ENCODE measurements around the gene OMP. TPM values are rescaled to one million over a fixed set of nuclear protein-coding genes. Genes with fewer than 3 reads are reported as not detected.

OMP gene, protein sequence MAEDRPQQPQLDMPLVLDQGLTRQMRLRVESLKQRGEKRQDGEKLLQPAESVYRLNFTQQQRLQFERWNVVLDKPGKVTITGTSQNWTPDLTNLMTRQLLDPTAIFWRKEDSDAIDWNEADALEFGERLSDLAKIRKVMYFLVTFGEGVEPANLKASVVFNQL
- 0.72 TPM in 1 of 2 replicates, not detected in the other for total RNA-seq

DNA sequence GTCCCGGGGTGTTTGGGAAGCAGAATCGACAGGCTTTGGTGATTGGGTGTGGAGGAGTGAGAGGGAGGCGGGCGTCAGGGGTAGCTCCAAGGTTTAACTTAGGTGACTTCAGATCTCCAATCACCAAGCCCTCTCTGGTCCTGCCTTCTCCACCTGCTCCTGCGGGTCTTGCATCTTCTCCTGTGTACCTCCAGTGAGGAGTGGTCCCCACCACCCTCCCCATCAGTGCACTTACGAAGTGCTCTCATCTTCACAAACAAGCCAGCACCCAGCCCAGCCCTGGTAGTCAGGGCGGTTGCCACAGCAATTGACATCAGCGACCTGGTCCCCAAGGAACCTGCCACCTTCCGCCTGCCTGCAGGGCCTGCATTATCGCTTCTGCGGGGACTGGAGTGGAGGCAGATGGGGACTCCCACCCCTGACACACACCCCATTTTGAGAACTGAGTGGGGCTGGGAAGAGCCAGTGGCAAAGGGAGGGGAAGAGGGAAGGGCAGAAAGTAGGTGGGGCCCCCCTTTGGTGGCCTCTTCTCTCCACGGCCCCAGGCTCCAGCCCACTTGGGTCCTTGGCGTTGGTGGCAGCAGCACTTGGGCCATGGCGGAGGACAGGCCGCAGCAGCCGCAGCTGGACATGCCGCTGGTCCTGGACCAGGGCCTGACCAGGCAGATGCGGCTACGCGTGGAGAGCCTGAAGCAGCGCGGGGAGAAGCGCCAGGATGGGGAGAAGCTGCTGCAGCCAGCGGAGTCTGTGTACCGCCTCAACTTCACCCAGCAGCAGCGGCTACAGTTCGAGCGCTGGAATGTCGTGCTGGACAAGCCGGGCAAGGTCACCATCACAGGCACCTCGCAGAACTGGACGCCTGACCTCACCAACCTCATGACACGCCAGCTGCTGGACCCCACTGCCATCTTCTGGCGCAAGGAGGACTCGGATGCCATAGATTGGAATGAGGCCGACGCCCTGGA is at the start of gene OMP:
TSS of gene OMP (plus strand) at position 595 of the 965 bp plus-strand sequence. CDS start at position 595, 0 bp downstream.

DNA sequence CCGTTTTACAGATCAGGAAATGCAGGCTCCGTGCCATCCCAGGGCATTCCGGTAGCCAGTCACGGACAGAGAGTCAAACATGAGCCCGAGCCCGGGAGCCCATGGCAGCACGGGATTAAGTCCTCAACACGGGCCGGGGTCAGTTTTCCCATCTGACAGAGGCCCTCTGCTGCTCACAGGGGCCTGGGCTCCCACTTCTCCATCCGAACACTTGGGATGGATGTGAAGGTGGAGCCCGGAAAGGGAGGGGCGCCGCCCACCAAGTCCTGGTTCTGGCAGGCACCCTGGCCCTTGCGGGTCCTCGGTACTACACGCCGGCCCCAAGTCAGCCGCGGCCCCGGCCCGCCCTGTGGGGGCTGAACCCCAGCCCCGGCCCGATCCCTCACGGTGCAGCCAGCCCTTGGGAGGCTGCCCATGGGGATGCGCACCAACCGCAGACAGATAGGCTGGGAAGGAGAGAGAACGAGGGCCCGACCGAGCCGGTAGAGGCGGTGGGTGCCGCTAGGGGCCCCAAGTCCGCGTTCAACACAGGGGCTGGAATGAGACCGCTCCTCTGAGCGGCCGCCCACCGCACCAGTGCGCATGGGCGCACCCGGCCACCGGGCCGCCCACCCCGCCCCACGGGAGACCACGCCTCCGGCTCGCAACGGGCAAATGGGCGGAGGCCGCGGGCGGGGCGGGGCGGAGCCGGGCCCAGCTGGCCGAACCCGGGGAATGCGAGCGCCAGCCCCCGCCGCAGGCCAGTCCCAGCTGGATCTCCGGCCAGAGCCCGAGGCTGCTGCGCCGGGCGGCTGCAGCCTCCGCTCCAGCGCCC is 36.2 kb upstream of the OMP start, which contains the start of gene CAPN5:
TSS of gene CAPN5 (plus strand) at position 743 of the 814 bp plus-strand sequence. CDS start 17,916 bp downstream, outside the sequence.

DNA sequence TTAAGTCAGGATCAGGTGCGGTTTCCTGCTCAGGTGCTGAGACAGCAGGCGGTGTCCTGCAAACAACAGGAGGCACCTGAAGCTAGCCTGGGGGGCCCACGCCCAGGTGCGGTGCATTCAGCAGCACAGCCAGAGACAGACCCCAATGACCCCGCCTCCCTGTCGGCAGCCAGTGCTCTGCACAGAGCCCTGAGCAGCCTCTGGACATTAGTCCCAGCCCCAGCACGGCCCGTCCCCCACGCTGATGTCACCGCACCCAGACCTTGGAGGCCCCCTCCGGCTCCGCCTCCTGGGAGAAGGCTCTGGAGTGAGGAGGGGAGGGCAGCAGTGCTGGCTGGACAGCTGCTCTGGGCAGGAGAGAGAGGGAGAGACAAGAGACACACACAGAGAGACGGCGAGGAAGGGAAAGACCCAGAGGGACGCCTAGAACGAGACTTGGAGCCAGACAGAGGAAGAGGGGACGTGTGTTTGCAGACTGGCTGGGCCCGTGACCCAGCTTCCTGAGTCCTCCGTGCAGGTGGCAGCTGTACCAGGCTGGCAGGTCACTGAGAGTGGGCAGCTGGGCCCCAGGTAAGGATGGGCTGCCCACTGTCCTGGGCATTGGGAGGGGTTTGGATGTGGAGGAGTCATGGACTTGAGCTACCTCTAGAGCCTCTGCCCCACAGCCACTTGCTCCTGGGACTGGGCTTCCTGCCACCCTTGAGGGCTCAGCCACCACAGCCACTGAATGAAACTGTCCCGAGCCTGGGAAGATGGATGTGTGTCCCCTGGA is 25.5 kb downstream of the OMP start, which contains the start of gene MYO7A:
TSS of gene MYO7A (plus strand) at position 327 of the 772 bp plus-strand sequence. CDS start 2,389 bp downstream, outside the sequence.

Other genes starting within 250 kb of the OMP start
- gene ACER3, start 241.9 kb upstream of the OMP start, total RNA-seq: 12.7 and 21.8 TPM in 2 replicates
- not detected in 2 replicates for gene B3GNT6, start 68.4 kb upstream of the OMP start, total RNA-seq
- 17.3 and 18.2 TPM in 2 replicates for gene CAPN5, start 35.9 kb upstream of the OMP start, total RNA-seq
- 0.14 and 0.22 TPM in 2 replicates for gene MYO7A, start 25.4 kb downstream of the OMP start, total RNA-seq
- gene GDPD4, start 198.8 kb downstream of the OMP start, total RNA-seq: 0.44 TPM in 1 of 2 replicates, not detected in the other